Measurements from ENCODE around the gene FOCAD. TPM values are rescaled to one million over a fixed set of nuclear protein-coding genes. Genes with fewer than 3 reads are reported as not detected.

FOCAD gene
- polyA plus RNA-seq, 3 donors = 6.6 to 8.0 (median 7.9) TPM

GRCh38 chr9:20771729-20772128 is 87.7 kb downstream of the FOCAD start:
- H3K27ac ChIP-seq (ENCODE audit: low read depth, low read length) = no peak overlapping the region
- 82 to 90% (median 89%) methylated on average over 2 of the region's 2 CpGs for WGBS, 3 donors

GRCh38 chr9:20775683-20776082 is 91.6 kb downstream of the FOCAD start:
- WGBS, 3 donors = 97 to 99% (median 98%) methylated on average over 2 of the region's 2 CpGs
- no peak overlapping the region for H3K27ac ChIP-seq (ENCODE audit: low read depth, low read length)

GRCh38 chr9:20781092-20781491 is 97.0 kb downstream of the FOCAD start:
- no peak overlapping the region for H3K27ac ChIP-seq (ENCODE audit: low read depth, low read length)

DNA sequence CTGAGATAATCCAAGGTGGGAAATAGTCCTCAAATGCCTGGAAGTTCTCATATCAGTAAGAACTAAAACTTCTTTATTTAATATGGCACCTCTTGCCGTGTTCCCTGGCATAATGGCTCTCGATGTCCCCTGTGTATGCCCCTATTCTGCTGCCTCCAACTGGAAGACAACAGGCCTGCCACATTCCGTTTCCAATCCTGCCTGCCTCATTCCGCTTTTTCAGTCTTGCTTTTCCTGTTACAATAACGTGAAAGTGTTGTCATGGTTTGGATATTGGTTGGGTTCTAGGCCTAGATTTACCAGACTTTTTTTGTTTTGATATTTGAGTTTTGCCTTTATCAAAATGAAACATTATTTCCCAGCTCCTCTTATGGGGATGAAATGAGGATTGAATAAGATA is 98.2 kb downstream of the FOCAD start:
- no peak overlapping the region for H3K27ac ChIP-seq (ENCODE audit: low read depth, low read length)
- 91 to 95% (median 95%) methylated on average over 5 of the region's 5 CpGs for WGBS, 3 donors

DNA sequence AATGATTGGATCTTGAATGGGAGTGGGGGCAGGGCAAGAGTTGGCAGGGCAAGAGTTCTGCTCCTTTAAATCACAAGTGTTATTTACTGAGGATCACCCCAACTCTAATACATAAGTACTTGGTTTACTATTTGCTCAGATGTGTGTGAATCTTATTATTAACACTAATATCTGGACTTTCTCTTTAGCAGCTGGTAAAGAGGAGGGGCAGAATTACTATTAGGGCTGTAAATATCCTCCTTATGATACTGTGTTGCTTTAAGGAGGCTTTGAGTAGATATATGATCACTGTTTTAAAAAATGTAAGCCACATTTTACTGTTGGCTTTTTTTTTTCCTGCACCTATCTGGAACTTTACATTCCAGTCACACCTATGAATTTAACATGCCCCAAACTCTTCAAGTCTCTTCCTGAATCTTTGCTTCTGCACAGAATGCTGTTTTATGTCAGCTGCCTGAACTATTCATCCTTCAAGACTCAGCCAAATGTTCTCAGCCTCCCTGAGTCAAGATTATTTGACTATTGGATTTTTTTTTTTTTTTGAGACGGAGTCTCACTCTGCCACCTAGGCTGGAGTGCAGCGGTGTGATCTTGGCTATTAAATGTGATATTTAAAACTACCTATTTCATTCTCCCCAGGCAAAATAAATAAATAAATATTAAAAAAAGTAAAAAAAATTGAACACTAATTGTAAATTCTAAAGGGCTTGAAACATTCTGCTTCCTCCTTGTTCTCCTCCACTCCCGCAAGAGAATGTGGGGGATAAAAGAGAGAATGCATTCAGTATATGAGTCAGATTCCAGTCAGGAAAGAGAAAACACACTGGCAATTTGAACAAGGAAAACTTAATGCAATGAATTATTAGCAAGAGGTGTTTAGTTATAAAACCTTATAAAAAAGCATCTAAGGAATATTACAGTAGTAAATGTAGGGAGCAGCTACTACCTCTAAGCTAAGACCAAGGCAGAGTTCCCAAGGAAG is 99.3 kb downstream of the FOCAD start:
- H3K27ac ChIP-seq (ENCODE audit: low read depth, low read length) = no peak overlapping the region
- 96 to 97% (median 97%) methylated on average over 3 of the region's 3 CpGs for WGBS, 3 donors

DNA sequence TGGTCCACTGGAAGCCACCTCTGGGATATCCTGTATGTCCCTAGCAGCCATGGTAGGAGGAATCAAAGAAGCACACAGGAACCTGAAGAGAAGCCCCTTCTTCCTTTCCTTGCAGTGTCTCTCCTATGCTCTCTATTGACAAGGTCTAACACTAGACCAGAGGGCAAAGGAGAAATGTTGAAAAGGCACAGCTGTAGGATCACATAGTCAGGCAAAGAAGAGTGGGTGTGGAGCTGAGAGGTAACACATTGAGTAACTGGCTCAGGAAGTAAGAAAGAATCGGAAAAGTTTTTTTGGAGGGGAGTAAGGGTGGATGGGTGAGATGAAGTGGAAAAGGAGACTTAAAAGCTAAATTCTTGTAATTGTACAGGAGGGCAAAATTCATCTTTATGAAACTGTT is 100.1 kb downstream of the FOCAD start:
- 83 to 97% (median 93%) methylated on average over 1 of the region's 1 CpG for WGBS, 3 donors
- no peak overlapping the region for H3K27ac ChIP-seq (ENCODE audit: low read depth, low read length)

- no peak overlapping the region for H3K27ac ChIP-seq (ENCODE audit: low read depth, low read length)
- WGBS, 3 donors = 73 to 75% (median 74%) methylated on average over 1 of the region's 1 CpG
Measured at GRCh38 chr9:20786807-20787206, 102.7 kb downstream of the FOCAD start.

- WGBS, 3 donors = 49 to 72% (median 71%) methylated on average over 3 of the region's 3 CpGs
- H3K27ac ChIP-seq (ENCODE audit: low read depth, low read length) = no peak overlapping the region
Measured at GRCh38 chr9:20788526-20789451, 104.7 kb downstream of the FOCAD start.

- 88 to 98% (median 96%) methylated on average over 2 of the region's 2 CpGs for WGBS, 3 donors
- no peak overlapping the region for H3K27ac ChIP-seq (ENCODE audit: low read depth, low read length)
Measured at GRCh38 chr9:20790721-20791120, 106.7 kb downstream of the FOCAD start.

DNA sequence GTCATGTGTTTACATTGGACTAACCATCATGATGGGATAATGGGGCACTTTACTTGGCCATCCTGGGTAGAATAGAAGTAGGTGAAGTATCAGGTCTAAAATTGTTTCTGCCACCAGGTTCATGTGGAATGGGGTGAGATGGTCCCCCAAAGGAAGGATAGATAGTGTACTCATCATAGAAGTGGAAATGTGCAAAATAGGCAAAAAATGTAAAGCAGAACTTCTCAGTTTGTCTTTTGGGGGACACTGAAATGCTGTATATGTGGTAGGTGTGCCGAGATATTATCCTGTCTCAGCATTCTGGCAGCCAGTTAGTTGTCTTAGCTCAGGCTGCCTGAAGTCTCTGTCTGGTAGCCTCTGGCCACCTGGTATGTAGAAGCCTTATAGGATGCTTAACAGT is 107.6 kb downstream of the FOCAD start:
- no peak overlapping the region for H3K27ac ChIP-seq (ENCODE audit: low read depth, low read length)
- WGBS, 3 donors = 95 to 100% (median 96%) methylated on average over 1 of the region's 1 CpG

DNA sequence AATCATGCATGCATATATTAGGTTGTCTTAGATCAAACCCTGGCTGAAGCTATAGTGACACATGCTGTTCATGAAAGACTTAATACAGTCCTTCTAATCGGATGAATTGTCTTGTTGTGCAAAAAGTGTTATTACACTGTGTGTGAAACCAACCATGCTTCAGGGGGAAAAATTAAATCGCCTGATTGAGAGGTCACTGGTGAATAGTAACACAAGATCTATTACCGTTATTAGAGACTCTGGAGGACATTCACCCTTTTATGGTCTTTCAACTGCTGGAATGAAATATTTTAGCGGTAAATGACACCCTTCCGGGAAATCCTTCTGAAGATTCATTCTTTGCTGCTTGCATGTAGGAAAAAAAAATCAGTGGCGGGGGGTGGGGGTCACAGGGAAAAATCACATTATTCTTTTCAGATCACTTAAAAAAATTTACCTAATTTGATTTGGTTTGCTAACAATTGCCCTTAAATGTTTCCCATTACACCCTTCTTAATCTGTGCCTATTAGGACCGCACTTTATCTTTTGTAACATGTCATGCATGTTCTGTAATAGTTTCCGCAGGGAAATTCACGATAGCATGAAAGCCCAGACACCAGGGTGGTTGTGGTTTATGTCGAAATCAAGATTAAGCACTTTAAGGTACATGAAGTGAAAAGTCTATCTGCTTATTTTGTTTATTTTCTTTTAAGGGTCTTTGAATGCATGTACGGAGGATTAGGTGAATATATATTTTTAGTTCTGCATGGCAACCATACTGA is 120.6 kb downstream of the FOCAD start:
- H3K27ac ChIP-seq (ENCODE audit: low read depth, low read length) = no peak overlapping the region
- 62 to 81% (median 68%) methylated on average over 11 of the region's 11 CpGs for WGBS, 3 donors

DNA sequence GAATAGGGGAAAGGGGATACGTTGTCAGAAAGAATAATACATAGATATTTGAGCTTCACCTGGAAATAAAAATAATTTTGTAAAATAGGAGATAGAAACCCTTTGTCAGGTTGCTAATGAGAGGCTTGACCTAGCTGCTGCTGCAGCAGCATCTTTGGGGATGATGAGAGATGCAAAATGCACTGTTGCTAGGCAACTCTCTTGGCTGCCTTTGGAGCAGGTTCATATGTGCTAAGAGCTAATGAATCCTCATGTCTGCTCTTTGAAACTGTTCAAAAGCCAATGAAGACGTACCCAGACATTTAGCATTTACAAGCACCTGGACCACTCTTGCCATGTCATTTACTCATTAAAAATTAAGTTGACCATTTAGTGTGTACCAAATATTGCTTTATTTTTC is 121.7 kb downstream of the FOCAD start:
- H3K27ac ChIP-seq (ENCODE audit: low read depth, low read length) = no peak overlapping the region
- WGBS, 3 donors = 95 to 97% (median 97%) methylated on average over 2 of the region's 2 CpGs

GRCh38 chr9:20808002-20808401 is 123.9 kb downstream of the FOCAD start:
- H3K27ac ChIP-seq (ENCODE audit: low read depth, low read length) = no peak overlapping the region
- WGBS, 3 donors = 75 to 89% (median 83%) methylated on average over 8 of the region's 8 CpGs

DNA sequence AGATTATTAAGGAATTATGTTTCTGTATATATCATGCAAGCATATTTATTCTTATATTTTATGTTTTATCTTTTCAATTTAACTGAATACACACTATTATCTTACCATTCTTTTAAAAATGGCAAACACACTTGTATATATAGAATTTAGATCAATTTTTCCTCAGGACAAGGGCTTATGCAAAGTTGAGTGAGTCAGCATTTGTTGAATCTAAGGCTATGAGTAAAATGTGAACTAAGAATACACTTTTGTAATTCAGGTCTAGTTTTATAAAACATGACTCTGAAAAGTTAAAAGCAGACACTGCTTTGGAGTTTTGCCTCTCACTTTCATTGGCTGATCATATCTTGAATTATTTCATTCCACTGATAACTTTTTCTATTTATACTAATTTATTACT is 127.8 kb downstream of the FOCAD start:
- H3K27ac ChIP-seq (ENCODE audit: low read depth, low read length) = no peak overlapping the region

DNA sequence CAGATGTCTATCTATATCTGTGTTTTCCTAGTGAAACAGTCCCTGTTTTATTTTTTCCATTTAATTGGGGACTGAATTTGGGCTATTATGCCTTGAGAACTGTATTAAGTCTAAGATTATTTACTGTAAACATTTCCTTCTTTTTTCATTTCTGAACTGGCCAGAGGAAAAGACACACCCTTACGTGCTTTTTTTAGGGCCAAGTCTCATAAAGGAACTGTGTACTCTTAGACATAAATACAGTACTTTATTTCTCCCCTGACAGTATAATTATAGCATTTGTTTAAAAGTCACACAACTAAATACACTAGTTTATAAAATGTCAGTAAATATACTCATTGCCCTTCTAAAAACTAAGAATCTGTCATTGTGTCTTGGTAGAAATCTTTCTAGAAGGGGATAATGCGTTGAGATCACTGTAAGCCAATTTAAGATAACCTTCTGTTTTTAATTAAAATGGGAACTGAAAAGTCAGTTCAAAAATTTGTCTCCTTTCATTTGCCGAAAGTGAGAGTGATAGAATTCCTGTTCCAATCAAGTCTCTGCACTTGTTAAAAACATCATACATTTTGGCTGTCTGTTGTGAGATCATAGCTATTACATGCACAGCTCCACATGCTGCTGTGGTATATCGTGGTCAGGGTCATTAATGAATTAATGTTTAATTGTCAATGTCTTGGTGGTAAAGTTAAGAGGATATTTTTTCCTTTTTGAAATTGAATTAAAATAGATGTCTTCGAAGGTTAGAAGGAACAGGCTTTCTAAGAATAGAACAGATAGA is 132.1 kb downstream of the FOCAD start:
- H3K27ac ChIP-seq (ENCODE audit: low read depth, low read length) = no peak overlapping the region
- WGBS, 3 donors = 51 to 72% (median 61%) methylated on average over 5 of the region's 5 CpGs

DNA sequence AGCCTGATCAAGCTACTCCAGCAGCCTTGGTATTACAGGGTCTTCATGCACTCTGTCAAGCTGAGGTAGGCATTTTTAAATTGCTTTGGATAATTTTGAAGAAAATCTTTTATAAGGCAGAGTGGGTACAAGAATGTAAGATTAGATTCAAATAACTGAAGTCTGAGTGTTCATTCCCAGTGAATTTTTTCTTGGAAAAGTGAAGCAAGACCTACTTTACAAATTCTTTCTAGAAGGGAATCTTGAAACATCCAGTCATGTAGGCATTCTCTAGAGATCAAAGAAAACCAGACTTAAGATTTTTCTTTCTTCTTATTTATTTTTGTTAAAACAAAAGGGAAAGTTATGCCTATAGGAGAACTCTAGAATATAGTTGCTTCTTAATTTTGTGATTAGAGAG is 139.0 kb downstream of the FOCAD start:
- H3K27ac ChIP-seq (ENCODE audit: low read depth, low read length) = no peak overlapping the region

- H3K27ac ChIP-seq (ENCODE audit: low read depth, low read length) = no peak overlapping the region
- 87 to 90% (median 90%) methylated on average over 3 of the region's 3 CpGs for WGBS, 3 donors
Measured at GRCh38 chr9:20831028-20831427, 147.0 kb downstream of the FOCAD start.

DNA sequence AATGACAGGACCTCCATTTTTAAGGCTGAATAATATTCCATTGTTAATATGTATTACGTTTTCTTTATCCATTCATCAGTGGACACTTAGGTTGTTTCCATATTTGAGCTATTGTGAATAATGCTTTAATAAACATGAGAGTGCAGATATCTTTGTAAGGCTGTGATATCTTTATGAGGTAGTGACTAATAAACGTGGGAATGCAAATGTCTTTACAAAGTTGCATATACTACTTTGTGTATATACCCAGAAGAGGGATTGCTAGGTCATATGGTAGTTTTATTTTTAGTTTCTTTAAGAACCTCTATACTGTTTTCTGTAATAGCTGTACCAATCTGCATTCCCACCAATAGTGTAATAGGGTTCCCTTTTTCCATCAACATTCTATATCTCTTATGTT is 148.7 kb downstream of the FOCAD start:
- WGBS, 3 donors = 87 to 94% (median 88%) methylated on average over 2 of the region's 2 CpGs
- H3K27ac ChIP-seq (ENCODE audit: low read depth, low read length) = no peak overlapping the region
